ENCODE data around the gene ALG6.
"Not testable (repeated sequence)": the region's sequence is repeated elsewhere in the genome, so short reads cannot be mapped to it uniquely, and the experiment has no call there.

Gene ALG6

GRCh38 chr1:63328781-63329180 lies 38.6 kb upstream of the ALG6 start:
- no peak for DNase-seq

DNA sequence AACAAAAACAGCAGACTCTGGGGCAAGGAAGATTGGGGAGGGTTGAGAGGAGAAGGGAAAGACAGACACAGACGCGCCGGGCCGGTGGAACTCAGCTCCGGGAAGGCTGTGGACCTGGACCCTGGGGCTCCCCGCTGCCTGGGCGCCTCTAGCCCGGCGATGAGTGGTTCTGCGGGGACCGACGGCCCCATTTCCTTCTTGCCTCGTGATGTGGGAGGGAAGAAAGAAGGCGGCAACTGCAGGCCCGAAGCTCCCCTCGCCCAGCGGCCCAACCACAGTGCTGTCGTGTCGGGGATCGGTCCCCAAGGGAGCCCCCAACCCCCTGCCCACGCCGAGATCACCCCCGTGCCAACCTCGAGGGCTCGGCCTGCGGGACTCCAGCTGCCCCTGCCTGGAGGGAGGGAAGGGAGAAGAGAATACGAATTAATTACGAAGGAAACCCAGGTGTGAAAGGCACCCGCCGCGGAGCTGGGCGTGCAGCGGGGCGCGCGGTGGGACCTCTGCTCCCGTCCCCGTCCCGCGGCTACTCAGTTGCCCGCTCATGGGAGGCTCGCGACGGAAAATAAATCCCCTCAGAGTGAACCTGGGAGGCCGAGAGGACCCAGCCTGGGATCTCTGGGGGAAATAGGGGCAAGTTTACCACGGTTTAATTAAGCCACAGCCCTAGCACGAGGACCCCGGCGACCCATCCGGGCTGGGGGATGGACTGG lies 37.7 kb upstream of the ALG6 start:
- no peak for DNase-seq

DNA sequence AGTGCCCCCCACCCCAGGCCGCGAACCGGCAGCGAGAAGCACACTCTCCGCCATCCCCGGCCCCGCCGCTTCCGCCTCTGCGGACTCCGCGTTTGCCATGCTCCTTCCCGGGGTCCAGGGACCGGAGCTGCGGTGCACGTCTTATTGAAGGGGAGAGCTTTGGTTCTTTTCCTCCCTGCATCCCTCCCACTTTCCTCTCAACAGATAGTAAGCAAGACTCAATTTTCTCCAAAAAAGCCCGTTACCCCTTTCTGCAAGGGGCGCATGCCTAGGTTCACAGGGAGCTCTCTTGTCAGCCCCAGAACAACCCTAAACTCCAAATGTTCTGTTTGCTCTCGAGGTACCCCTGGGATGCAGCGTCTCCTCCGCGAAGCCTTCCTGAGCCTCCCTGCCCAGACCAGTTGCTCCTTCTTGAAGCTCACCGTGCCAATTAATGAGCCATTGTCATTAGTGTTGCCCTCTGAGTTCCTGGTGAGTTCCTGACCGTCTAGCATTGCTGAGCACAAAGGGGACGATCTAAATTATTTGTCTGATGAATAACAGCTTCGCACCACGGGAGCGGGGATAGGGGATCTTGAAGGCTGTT lies 37.0 kb upstream of the ALG6 start:
- no peak for DNase-seq

DNA sequence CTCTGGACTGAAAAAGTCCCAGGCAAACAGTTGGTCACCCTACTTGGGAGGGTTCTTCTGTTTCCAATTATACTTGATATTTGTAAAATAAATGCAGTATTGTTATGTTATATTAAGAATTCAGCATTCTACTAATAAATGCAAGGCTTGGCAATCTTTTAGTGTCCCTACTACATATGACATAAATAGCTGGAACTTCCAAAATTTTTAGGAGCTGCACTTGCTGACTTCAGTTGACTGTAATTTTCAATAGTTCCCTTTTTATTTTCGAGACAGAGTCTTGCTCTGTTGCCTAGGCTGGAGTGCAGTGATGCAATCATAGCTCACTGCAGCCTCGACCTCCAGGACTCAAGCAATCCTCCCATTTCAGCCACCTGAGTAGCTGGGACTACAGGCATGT lies 25.0 kb upstream of the ALG6 start:
- no peak for DNase-seq

- DNase-seq: no peak
Observed at GRCh38 chr1:63343922-63344321, 23.5 kb upstream of the ALG6 start.

DNA sequence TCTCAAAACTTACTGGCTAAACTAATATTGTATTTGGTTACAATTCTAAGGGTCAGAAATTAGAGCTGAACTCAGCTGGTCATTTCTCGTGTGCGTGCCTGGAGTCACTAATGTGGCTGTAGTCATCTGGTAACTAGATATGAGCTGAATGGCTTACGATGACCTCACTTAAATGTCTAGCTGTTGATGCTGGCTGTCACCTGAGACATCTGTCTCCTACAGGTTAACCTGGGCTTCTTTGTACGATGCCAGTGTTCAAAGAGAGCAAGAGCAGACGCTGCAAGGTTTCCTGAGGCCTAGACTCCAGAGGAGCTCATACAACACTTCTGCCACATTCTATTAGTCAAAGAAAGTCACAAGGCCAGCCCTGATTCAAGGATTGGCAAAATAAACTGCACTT lies 17.1 kb upstream of the ALG6 start:
- no peak for DNase-seq

DNA sequence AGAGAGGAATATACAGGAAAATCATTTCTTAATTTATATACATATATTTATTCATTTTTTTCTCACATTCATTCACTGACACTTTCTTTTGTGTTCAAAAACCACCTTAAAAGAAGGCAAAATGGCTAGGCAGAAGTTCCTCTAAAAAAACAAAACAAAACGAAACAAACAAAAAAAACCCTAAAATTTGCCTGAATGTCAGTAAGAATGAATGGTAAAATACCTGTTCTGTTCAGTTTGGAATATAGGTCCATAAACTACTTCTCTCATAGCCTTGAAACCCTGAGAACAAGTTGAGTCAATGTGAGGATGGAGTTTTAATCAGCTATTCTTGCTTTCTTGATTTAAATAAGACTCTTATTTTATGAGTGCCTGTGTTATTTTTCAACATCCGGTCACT lies 14.7 kb upstream of the ALG6 start:
- no peak for DNase-seq

DNA sequence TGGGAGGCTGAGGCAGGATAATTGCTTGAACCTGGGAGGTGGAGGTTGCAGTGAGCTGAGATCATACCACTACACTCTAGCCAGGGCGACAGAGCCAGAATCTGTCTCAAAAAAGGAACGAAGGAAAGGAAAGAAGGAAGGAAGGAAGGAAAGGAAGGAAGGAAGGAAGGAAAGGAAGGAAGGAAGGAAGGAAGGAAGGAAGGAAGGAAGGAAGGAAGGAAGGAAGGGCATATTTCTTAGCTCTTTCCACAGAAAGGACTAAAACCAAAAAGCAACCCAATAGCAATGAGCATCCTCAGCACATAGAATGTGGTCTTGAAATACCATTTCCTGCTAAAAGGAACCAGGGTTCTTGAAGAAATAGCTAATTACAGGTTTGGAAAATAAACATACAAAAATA lies 11.2 kb upstream of the ALG6 start:
- DNase-seq: not testable (repeated sequence)

DNA sequence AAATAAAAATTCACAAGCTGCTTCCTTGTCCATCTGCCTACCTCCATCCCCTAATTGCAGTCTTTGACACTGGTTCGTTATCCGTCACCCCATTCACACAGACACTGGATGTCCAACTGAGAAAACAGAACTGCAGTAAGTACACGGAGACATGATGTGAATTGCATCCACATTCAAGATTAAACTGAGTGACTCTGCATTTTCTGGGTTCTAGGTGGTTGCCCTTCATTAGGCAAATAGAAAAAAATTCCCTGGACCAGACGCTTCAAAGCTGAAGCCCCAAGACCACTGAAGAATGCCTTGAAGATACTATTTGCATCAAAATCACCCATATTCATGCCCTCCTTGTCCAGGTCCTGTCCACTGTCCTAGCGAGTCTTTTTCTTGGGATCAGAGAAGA lies 7.9 kb upstream of the ALG6 start:
- no peak for DNase-seq

DNA sequence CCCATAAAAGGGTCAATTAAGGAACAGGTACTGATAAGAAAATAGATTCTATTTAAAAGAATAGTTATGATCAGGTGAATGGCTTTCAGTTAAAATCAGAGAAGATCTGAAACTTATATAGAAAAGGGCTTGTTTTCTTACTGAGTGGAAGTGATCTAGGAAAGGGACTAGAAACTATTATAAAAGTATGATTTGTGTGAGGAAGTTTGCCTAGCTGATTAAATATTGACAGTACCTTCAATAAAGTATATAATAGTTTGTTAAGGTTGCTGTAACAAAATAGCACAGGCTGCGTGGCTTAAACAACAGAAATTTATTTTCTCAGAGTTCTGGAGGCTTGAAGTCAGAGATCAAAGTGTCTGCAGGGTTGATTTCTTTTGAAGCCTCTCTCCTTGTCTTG lies 5.4 kb upstream of the ALG6 start:
- no peak for DNase-seq

GRCh38 chr1:63362578-63362977 lies 4.8 kb upstream of the ALG6 start:
- no peak for DNase-seq

GRCh38 chr1:63363014-63363413 lies 4.4 kb upstream of the ALG6 start:
- no peak for DNase-seq

GRCh38 chr1:63366908-63367214 lies 566 bp upstream of the ALG6 start:
- DNase-seq: no peak

GRCh38 chr1:63368131-63368530 lies 704 bp downstream of the ALG6 start:
- no peak for DNase-seq

GRCh38 chr1:63379583-63379982 lies 12.2 kb downstream of the ALG6 start:
- no peak for DNase-seq

GRCh38 chr1:63381741-63382140 lies 14.3 kb downstream of the ALG6 start:
- no peak for DNase-seq

- DNase-seq: no peak
Observed at GRCh38 chr1:63401945-63402344, 34.5 kb downstream of the ALG6 start.

DNA sequence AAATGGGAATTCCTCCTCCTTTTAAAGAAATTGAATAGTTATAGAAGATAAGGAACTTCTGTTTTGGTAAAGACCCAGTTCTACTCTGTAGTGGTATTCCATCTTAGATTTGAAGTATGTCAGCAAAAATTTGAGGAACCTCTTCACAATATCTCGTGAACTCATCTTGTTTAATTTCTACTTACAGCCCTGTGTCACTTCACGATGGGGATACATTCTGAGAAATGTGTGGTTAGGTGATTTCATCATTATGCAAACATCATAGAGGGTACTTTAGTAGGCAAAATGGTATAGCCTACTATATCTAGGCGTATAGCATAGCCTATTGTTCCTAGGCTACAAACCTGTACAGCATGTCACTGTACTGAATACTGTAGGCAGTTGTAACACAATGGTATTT lies 36.0 kb downstream of the ALG6 start:
- no peak for DNase-seq

DNA sequence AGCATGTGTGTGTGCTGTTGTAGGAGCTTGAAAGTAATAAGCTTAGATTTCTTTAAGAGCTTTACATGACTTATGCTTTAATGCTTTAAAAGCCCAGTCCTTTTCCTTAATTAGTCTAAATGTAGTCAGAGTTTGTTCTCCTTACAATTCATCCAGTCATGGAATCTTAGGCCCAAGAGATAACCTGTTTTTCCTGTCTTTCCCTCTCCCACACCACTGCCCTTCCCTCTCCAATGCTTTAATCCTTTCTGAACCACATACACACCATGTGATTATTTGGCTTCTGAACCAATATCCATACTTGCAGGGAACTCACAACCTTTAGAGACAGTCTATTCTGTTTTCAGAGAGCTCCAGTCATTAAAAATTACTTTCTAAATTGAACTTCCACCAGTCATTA lies 37.6 kb downstream of the ALG6 start:
- no peak for DNase-seq

DNA sequence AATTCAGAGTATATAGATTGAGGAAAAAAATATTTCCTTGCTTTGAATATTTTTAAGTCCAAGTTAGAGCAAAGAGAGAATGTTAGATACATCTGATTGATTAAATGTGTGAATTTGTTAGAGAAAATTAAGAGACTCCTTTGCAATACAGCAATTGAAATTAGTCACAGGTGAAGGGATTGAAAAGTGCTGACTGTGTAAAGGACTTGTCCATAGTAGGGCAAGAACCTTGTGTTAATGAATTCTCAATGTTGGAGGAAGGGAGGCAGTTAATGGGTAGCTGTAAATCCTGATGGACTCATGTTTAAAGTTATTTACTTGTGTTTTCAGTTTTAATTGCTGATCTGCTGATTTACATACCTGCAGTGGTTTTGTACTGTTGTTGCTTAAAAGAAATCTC lies 38.6 kb downstream of the ALG6 start:
- no peak for DNase-seq

GRCh38 chr1:63407002-63407401 lies 39.6 kb downstream of the ALG6 start:
- no peak for DNase-seq

DNA sequence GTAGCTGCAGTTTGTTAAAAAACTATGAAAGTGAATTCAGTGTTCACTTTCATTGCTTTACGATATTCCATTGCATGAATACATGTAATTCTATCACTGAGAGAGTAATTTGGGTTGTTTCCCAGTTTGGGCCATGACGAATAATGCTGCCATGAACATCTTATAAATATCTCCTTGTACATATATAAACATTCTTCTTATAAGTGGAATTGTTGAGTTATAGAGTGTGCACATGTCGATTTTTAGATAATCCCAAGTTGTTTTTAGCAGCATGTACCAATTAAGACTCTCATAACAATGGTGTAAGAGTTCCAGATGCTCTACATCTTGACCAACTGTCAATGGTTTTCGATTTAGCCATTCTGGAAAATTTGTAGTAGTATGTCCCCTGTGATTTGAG lies 40.9 kb downstream of the ALG6 start:
- no peak for DNase-seq

DNA sequence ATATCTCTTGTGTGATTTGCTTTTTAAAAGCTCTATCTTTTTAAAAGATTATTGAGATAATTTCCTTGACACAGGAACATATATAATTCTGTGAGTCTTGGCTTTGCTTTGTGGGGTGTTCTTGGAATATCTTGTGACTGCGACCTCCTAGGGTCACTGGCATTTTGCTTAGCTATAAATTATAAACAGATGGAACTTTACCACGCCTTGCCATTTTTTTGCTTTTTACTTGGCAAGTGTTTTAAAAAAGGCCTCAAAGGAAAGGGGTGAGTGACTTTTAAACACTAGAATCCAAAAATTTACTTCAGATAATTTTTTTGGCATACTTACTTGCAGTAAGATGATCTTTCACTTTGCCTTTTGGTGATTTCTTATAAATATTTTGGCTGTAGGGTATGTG lies 43.6 kb downstream of the ALG6 start:
- no peak for DNase-seq

DNA sequence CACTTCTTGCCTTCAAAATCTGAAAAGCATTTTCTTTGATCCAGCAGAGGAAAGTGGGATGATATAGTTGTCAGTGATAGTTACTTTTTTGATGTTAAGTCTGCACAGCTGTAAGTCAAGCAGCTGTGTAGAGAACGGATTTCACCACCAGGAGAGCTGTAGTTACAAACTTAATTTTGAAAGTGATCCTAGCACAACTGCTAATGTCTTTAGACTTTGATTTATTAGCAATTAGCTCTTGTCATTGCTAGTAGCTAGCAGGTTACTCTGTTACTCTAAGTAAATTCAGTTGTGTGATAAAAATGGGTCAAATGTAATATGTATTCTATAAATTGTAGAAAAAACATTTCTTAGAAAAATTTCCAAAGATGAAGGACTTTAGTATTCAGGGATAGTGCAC lies 46.0 kb downstream of the ALG6 start:
- no peak for DNase-seq

- DNase-seq: no peak
Observed at GRCh38 chr1:63414691-63415365, 47.4 kb downstream of the ALG6 start.

All from NCI-H774 (cell line).